Memory B cell (primary cell): ENCODE data around the gene MAPKAP1.

Source experiments
- ATAC-seq: fragments of 150-1000 bp; cut with Tn5 transposase; 2 replicates; pipeline ENCODE4 v1.10.0; 2021; ENCODE audit warnings: low read depth, mild to moderate bottlenecking, moderate library complexity
- DNase-seq, 2 donors: peaks; one replicate each; pipeline ENCODE4 v3.0.0; 2022; ENCODE audit warnings: low spot score in 2 of 2
- H3K27ac Mint-ChIP-seq: one replicate; pipeline ENCODE4 v1.8.0; 2022; ENCODE audit warnings: mild to moderate bottlenecking, moderate library complexity, mixed read lengths
- H3K27me3 Mint-ChIP-seq: one replicate; pipeline ENCODE4 v1.8.0; 2022; ENCODE audit warnings: mixed read lengths
- H3K36me3 Mint-ChIP-seq: one replicate; pipeline ENCODE4 v1.8.0; 2022; ENCODE audit warnings: mild to moderate bottlenecking, mixed read lengths
- H3K4me1 Mint-ChIP-seq: one replicate; pipeline ENCODE4 v1.8.0; 2022; ENCODE audit warnings: mixed read lengths
- H3K4me3 Mint-ChIP-seq: one replicate; pipeline ENCODE4 v1.8.0; 2022; ENCODE audit warnings: mild to moderate bottlenecking, moderate library complexity, mixed read lengths
- H3K9me3 Mint-ChIP-seq: one replicate; pipeline ENCODE4 v1.8.0; 2022; ENCODE audit warnings: mixed read lengths

The MAPKAP1 gene

GRCh38 chr9:125523681-125524080, 183.3 kb downstream of the MAPKAP1 start:
- H3K4me1 Mint-ChIP-seq, result peaks cover 26% of the 10 kb centered on the region
- no peak overlapping the region for H3K4me3 Mint-ChIP-seq
- H3K27ac Mint-ChIP-seq, result peak overlapping the region; percentile 49

GRCh38 chr9:125522328-125522725, 184.7 kb downstream of the MAPKAP1 start:
- Mint-ChIP-seq H3K9me3 (no peaks in the 10 kb centered on the region), H3K27me3 (no peaks in the 10 kb centered on the region), H3K4me3 (no peak overlapping the region), H3K27ac (peak overlapping the region; percentile 30), H3K36me3 (peaks cover 8% of the 10 kb centered on the region), H3K4me1 (peaks cover 22% of the 10 kb centered on the region)
- ATAC-seq (no peak), DNase-seq (no peak)

More at GRCh38 chr9:125523681-125524080, 183.3 kb downstream of the MAPKAP1 start:
- ATAC-seq (no peak), DNase-seq (no peak)
- H3K27me3 Mint-ChIP-seq, result no peaks in the 10 kb centered on the region
- H3K9me3 Mint-ChIP-seq, result no peaks in the 10 kb centered on the region
- peaks cover 8% of the 10 kb centered on the region for H3K36me3 Mint-ChIP-seq

GRCh38 chr9:125521462-125522327, 185.3 kb downstream of the MAPKAP1 start:
- peak in 1 of 2 donors; percentile 8 for DNase-seq
- no peaks in the 10 kb centered on the region for H3K9me3 Mint-ChIP-seq
- H3K4me3 Mint-ChIP-seq, result no peak overlapping the region
- peak; percentile 91 for ATAC-seq
- H3K27ac Mint-ChIP-seq, result peak overlapping the region; percentile 30
- peaks cover 22% of the 10 kb centered on the region for H3K4me1 Mint-ChIP-seq
- H3K27me3 Mint-ChIP-seq, result no peaks in the 10 kb centered on the region
- H3K36me3 Mint-ChIP-seq, result peaks cover 11% of the 10 kb centered on the region

DNA sequence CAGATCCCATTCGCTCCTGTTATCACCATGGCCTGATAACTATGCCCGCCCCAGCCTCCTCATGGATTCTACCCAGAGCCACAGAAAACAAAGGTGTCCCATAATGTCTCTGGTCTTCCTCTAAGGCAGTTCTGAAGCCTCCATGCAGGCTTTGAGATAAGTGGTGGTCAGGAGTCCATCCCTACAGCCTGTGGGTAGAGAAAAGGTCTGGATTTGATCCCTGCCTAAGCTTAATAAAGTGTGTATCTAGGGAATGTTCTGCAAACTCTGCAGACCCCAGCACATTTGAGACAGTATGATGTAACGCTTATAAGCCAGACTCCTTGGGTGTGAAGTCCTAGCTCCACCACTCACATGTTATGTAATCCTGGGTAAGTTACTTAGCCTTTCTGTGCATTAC, 187.3 kb downstream of the MAPKAP1 start:
- H3K27ac Mint-ChIP-seq, result no peak overlapping the region
- peaks cover 19% of the 10 kb centered on the region for H3K4me1 Mint-ChIP-seq
- peaks cover 15% of the 10 kb centered on the region for H3K36me3 Mint-ChIP-seq
- DNase-seq (no peak), ATAC-seq (no peak)
- H3K9me3 Mint-ChIP-seq, result no peaks in the 10 kb centered on the region
- no peak overlapping the region for H3K4me3 Mint-ChIP-seq
- no peaks in the 10 kb centered on the region for H3K27me3 Mint-ChIP-seq

- DNase-seq (no peak), ATAC-seq (no peak)
- Mint-ChIP-seq H3K9me3 (no peaks in the 10 kb centered on the region), H3K4me1 (peaks cover 18% of the 10 kb centered on the region), H3K27me3 (no peaks in the 10 kb centered on the region), H3K4me3 (no peak overlapping the region), H3K36me3 (peaks cover 12% of the 10 kb centered on the region), H3K27ac (no peak overlapping the region)
Measured at GRCh38 chr9:125517577-125517976, 189.4 kb downstream of the MAPKAP1 start.

DNA sequence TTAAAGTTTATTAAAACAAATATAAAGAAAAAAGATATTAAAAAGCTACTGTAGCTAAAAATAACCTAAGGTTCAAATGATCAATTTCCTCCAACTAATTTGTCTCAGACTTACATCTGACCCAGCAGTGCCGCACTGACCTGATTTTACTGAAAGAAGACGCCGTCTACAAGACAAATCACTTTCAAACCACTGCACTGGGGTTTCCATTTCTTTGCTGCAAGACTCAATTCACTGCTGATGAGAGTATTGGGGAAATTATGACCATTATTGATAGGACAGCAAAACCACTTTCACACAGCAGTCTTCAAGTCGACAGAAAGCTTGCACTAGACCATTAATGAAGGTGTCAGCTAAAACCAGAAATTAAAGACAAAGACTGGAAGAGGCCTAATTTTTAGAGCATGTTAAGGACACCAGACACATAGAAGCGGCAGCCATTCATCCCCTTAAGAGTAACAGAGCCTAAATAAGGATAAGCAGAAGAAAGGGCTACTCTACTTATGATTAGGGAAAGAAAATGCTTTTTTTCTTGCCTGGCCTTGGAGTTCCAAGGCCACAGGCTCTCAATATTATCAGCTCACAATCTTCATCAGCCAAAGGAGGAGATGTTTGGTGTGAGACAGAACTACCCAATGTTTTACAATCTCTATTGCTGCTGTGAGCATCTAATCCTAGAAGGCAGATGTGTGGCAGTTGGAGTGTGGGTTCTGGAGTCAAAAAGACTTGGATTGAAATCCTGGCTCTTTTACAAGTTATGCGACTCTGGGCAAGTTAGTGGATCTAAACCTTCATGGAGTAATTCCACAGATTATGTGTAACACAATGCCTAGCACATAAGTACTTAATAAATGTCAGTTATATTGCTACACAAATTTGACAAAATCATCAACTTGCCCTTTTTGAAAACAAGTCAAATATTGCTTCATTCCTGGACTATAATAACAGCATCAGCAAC, 190.7 kb downstream of the MAPKAP1 start:
- no peak for ATAC-seq
- no peak overlapping the region for H3K4me3 Mint-ChIP-seq
- H3K36me3 Mint-ChIP-seq, result peaks cover 14% of the 10 kb centered on the region
- H3K27ac Mint-ChIP-seq, result no peak overlapping the region
- H3K27me3 Mint-ChIP-seq, result no peaks in the 10 kb centered on the region
- DNase-seq, result no peak
- no peaks in the 10 kb centered on the region for H3K9me3 Mint-ChIP-seq
- H3K4me1 Mint-ChIP-seq, result peaks cover 7% of the 10 kb centered on the region

- DNase-seq (no peak), ATAC-seq (no peak)
- Mint-ChIP-seq H3K9me3 (no peaks in the 10 kb centered on the region), H3K4me3 (no peak overlapping the region), H3K27ac (no peak overlapping the region), H3K4me1 (peaks cover 10% of the 10 kb centered on the region), H3K36me3 (peaks cover 12% of the 10 kb centered on the region), H3K27me3 (no peaks in the 10 kb centered on the region)
Measured at GRCh38 chr9:125515281-125515680, 191.7 kb downstream of the MAPKAP1 start.

DNA sequence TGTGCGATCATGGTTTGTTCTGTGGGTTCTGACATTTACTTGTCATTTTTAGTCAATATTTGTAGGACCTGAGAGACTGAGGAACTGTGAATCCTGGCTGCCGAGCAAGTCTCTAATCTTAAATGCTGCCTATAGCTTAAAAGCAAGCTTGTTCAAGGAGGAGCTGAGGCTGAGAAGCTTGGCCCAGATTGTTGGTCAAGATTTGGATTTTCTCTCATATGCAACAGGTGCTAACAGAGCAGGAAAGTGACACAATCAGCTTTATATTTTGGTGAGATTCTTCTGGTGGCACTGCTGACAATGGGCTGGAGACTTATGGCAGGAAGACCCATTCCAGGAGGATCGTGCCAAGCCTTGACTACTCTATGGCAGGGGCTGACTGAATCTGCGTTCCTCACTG, 192.5 kb downstream of the MAPKAP1 start:
- Mint-ChIP-seq H3K27ac (peak overlapping the region; percentile 36), H3K9me3 (no peaks in the 10 kb centered on the region), H3K36me3 (peaks cover 11% of the 10 kb centered on the region), H3K4me1 (peaks cover 10% of the 10 kb centered on the region), H3K27me3 (no peaks in the 10 kb centered on the region), H3K4me3 (no peak overlapping the region)
- ATAC-seq, result no peak
- DNase-seq, result no peak

DNA sequence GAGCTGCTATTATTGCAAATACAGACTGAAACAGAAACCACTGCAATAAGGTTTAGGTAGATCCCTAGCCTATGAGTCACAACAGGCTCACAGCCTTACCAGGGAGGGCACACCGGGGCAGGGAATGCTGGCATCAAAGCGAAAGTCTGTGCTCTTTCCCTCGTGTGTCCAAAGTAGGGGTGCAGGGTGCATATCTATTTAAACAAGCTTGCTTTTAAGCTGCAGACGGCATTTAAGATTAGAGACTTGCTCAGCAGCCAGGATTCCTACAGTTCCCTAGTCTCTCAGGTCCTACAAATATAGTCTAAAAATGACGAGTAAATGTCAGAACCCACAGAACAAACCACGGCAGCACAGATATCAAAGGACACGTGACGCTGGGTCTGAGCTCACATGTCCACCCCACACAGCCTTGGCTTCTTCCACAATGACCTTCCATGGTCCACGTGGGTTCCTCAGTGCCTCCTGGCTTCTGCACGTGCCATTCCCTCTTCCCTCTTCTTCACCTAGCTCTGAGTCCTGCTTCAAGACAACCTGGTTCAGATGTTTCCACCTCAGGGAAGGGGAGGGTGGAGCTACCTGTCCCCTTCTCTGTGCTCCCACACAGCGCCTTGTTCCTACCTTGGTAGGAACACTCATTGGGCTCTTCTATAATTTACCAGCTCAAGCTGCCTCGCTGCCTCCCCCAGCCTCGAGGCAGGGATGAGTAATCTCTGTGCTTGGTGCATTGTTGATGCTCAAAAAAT, 193.2 kb downstream of the MAPKAP1 start:
- Mint-ChIP-seq H3K4me1 (peaks cover 10% of the 10 kb centered on the region), H3K9me3 (no peaks in the 10 kb centered on the region), H3K27ac (peak overlapping the region; percentile 36), H3K27me3 (no peaks in the 10 kb centered on the region), H3K36me3 (peaks cover 10% of the 10 kb centered on the region), H3K4me3 (no peak overlapping the region)
- ATAC-seq (no peak), DNase-seq (no peak)

GRCh38 chr9:125513303-125513667, 193.7 kb downstream of the MAPKAP1 start:
- no peaks in the 10 kb centered on the region for H3K27me3 Mint-ChIP-seq
- peaks cover 10% of the 10 kb centered on the region for H3K4me1 Mint-ChIP-seq
- ATAC-seq, result no peak
- H3K27ac Mint-ChIP-seq, result no peak overlapping the region
- no peak for DNase-seq
- no peak overlapping the region for H3K4me3 Mint-ChIP-seq
- peaks cover 10% of the 10 kb centered on the region for H3K36me3 Mint-ChIP-seq
- no peaks in the 10 kb centered on the region for H3K9me3 Mint-ChIP-seq

- Mint-ChIP-seq H3K36me3 (peaks cover 14% of the 10 kb centered on the region), H3K4me3 (no peak overlapping the region), H3K4me1 (peaks cover 10% of the 10 kb centered on the region), H3K27ac (no peak overlapping the region), H3K9me3 (no peaks in the 10 kb centered on the region), H3K27me3 (no peaks in the 10 kb centered on the region)
- DNase-seq (no peak), ATAC-seq (no peak)
Measured at GRCh38 chr9:125511789-125512660, 195.0 kb downstream of the MAPKAP1 start.

DNA sequence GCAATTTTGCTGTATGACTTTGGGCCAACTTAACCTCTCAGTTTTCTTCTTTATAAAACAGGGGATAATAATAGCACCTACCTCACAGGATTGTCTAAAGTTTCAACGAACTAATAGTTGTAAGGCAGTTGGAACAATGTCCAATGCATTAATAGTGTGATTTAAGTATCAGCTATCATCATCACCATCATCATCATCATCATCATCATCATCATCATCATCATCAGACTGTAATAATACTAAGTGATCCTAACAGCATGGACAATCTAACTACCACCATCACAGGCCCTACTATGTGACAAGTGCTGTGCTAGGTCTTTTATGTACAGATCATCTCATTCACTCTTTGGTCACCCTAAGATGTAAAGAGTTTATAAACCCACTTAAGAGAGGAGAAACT, 196.0 kb downstream of the MAPKAP1 start:
- no peaks in the 10 kb centered on the region for H3K9me3 Mint-ChIP-seq
- no peak overlapping the region for H3K27ac Mint-ChIP-seq
- DNase-seq, result no peak

DNA sequence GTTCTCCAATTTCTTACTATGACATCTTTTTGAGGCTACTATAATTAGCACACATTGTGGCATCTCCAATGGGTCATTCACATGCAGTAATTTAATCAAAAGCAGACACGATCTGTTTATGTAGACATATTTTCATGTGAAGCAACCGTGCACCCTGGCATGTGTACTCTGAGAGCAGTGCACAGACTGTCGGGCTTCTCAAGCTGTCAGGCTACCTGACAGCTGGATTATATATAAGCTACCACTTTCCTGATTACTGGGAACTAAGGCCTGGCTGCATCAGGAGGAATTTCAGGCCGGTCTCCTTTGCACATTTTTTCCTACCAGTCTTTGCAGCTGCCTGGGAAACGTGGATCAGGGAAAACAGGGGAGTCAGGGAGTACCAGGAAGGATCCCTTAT, 197.5 kb downstream of the MAPKAP1 start:
- H3K36me3 Mint-ChIP-seq, result peaks cover 24% of the 10 kb centered on the region
- peak overlapping the region; percentile 47 for H3K27ac Mint-ChIP-seq
- ATAC-seq, result no peak
- peaks cover 9% of the 10 kb centered on the region for H3K4me1 Mint-ChIP-seq
- no peak overlapping the region for H3K4me3 Mint-ChIP-seq
- H3K27me3 Mint-ChIP-seq, result no peaks in the 10 kb centered on the region
- DNase-seq, result no peak
- no peaks in the 10 kb centered on the region for H3K9me3 Mint-ChIP-seq

More for the DNA sequence above, 196.0 kb downstream of the MAPKAP1 start:
- no peak overlapping the region for H3K4me3 Mint-ChIP-seq
- peaks cover 14% of the 10 kb centered on the region for H3K36me3 Mint-ChIP-seq
- peaks cover 10% of the 10 kb centered on the region for H3K4me1 Mint-ChIP-seq
- ATAC-seq, result no peak
- H3K27me3 Mint-ChIP-seq, result no peaks in the 10 kb centered on the region
